ENCODE results near the gene PCED1B.
"Not testable (repeated sequence)": the region's sequence is repeated elsewhere in the genome, so short reads cannot be mapped to it uniquely, and the experiment has no call there.

The PCED1B gene

DNA sequence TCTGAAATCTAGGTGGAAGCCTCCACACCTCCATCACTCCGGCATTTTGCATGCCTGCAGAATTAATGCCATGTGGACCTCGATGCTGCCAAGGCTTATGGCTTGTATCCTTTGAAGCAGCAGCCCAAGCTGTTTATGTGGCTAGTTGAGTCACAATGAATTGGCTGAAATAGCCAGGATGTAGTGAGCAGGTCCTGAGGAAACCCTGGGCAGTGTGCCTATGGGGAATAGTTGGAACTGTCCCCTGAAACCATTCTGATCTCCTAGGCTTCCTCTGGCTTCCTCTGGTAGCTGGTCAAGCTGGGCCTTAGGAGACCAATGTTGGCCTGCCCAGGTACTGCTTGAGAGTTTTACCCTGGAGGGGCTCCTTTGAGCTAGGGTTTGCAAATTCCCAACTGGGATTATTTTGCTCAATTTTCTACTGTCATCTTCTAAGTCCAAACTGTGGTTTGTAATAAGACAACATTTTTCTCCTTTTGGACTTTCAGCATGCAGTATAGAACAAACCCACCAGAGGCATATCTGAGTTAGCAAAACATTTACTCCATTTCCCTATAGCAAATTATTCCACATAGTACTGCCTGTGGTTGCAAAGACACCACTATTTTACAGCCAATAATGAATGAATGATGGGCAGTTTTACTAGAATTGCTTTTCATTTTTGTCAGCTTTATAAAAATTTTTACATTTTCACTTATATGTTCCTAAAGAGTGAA is 85.5 kb downstream of the PCED1B start:
- DNase-seq (ENCODE audit: low spot score): no peak

DNA sequence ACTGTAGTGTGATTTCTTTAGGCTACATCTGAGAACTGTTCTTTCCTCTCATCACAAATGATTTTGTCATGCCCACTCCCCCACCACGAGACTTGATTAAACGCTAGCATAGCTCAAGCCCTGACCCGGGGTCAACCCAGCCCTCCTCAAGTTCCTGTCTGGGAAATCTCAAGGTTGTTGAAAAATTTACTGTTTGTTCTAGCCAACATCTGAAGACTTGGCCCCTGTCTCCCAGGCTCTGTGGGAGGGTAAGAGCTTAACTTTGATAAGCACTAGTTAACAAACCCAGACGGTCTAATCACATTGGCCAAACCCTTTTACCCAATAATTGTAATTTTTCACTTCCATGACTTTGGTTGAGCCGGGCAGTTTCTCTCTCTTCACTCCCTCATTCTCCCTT is 86.5 kb downstream of the PCED1B start:
- no peak for DNase-seq (ENCODE audit: low spot score)

GRCh38 chr12:47166365-47166764 is 86.9 kb downstream of the PCED1B start:
- no peak for DNase-seq (ENCODE audit: low spot score)

- DNase-seq (ENCODE audit: low spot score): not testable (repeated sequence)
Measured at GRCh38 chr12:47170281-47170680, 90.9 kb downstream of the PCED1B start.

DNA sequence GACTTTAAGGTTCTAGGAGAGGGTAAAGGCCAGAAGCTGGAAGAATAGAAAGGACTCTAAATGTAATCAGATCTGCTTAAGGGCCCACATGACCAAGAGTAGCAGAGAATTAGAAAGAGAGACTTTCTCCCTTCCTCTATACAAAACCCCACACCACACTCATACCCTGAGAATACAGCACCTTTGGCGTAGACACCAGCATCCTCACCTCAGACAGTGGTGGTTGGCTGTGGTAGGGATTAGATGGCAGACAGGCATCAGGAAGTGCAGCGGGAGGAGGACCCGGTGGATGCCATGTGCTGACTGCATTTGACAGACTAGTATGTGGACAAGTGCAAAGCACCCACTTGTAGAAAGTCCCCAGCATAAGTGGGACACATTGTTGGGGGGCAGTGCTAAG is 98.6 kb downstream of the PCED1B start:
- no peak for DNase-seq (ENCODE audit: low spot score)

DNA sequence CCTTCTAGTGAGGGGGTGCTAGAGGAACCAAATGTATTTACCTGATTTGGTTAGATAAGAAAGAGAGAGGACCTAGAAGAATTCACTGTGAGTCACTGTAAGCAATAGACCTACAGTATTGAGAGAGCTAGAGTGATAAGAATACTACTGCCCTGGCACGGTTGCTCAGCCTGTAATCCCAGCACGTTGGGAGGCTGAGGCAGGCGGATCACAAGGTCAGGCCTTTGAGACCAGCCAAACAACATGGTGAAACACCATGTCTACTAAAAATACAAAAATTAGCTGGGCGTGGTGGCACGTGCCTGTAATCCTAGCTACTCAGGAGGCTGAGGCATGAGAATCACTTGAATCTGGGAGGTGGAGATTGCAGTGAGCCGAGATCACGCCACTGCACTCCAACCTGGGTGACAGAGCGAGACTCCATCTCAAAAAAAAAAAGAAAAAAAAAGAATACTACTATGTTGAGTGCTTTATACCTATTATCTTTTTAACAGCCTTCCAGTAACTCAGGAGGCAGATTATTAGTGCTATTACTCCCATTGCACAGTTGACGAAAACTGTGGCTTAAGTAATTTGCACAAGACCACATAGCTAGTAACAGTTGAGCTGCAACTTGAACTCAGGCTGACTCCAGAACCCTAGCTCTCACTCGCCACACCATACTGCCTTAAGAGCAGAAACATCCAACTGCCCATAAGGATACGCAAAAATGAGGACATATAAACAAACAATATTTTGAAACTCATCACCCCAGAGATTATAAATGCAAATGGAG is 102.9 kb downstream of the PCED1B start:
- not testable (repeated sequence) for DNase-seq (ENCODE audit: low spot score)

- no peak for DNase-seq (ENCODE audit: low spot score)
Measured at GRCh38 chr12:47184229-47184628, 104.8 kb downstream of the PCED1B start.

GRCh38 chr12:47184813-47185212 is 105.4 kb downstream of the PCED1B start:
- no peak for DNase-seq (ENCODE audit: low spot score)

- DNase-seq (ENCODE audit: low spot score): no peak
Measured at GRCh38 chr12:47186246-47186645, 106.8 kb downstream of the PCED1B start.

- DNase-seq (ENCODE audit: low spot score): no peak
Measured at GRCh38 chr12:47188576-47189441, 109.4 kb downstream of the PCED1B start.

DNA sequence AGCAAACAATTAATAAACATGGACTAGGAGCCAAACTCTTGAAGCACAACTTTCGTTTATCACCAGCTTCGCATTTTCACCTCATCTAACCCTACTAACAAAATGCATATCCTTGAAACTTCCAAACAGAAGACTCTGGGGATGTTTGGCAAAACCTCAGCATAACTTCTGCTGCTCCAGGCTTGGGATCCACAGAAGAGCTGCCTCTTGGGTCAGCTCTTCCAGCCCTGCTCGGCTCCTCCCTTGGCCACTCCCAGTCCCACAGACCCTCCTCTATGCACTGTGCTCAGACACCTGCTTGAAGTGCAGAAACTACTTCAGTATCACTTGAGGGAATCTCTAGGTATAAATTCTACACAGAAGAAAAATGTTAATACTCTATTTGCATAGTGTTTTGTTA is 110.3 kb downstream of the PCED1B start:
- no peak for DNase-seq (ENCODE audit: low spot score)

- no peak for DNase-seq (ENCODE audit: low spot score)
Measured at GRCh38 chr12:47190271-47190750, 110.9 kb downstream of the PCED1B start.

GRCh38 chr12:47190905-47191304 is 111.5 kb downstream of the PCED1B start:
- no peak for DNase-seq (ENCODE audit: low spot score)

DNA sequence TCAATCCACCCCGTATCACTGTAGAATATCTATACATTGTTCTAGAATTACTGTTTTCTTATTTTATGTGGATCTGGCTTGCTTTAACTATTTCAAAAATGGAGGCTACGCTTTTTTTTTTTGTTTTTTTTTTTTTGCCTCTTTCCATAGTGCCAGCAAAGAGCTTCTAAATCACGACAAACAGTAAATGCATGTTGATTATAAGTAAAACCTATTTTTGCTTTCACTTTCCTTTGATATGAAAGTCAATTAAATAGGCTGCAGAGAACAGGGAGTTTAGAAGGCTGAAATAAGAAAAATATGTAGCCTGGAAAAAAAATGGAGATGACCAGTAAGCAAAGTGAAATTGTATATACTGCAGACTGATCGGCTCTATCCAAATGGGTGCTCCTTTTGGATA is 112.6 kb downstream of the PCED1B start:
- DNase-seq (ENCODE audit: low spot score): no peak

DNA sequence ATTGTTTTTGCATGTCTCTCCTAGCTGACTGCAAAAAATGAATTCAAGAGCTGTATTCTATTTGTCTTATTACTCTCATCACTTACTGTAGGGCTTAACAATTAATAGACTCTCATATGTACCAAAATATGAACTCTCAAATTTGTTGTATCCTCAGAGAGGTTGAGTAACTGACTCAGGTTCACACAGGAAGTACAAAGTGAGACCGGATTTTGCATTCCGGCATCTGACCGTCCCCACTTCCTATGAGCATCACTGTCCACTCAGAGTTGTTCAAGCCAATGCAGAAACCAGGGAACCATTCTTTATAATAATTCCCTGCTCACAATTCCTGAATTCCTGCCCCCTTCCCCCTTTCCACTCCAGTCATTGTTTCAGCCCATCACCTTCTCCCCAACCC is 113.6 kb downstream of the PCED1B start:
- DNase-seq (ENCODE audit: low spot score): no peak

DNA sequence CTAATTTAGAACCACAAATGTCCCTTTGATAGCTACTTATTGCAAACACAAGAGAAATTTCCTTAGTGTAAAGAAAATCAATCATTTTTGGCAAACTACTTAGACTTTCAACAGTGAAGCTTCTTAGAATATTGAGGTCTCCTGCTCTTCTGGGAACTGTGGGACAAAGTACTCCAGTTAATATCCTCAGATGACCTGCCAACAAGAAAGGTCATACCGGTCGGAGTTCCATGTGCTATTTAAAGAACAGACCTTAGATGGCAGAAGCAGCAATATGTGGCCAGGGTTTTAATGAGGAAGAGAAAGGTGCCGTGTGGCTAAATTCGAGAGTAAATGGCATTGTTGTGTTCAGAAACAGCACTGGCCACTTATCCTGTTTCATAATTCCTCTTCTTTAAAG is 115.1 kb downstream of the PCED1B start:
- DNase-seq (ENCODE audit: low spot score): no peak

- no peak for DNase-seq (ENCODE audit: low spot score)
Measured at GRCh38 chr12:47200446-47200845, 121.0 kb downstream of the PCED1B start.

DNA sequence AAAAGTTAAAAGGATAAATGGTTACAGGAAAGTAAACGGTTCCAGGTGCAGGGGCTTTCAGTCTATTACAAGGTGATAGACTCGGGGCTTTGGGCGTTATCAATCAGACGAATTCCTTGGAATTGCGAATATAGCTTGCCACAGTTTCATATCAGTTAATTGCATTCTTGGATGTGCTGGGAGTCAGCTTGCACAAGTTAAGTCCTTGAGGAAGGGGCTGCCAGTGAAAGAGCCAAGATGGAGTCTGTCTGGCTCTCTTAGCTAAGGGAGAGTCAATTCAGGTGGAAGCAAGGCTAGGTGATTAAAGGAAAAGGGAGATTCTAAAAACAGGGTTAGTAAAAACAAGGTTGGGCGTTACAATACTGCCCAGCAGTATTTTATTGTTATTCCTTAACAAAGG is 121.8 kb downstream of the PCED1B start:
- not testable (repeated sequence) for DNase-seq (ENCODE audit: low spot score)

- DNase-seq (ENCODE audit: low spot score): no peak
Measured at GRCh38 chr12:47202176-47202575, 122.8 kb downstream of the PCED1B start.

DNA sequence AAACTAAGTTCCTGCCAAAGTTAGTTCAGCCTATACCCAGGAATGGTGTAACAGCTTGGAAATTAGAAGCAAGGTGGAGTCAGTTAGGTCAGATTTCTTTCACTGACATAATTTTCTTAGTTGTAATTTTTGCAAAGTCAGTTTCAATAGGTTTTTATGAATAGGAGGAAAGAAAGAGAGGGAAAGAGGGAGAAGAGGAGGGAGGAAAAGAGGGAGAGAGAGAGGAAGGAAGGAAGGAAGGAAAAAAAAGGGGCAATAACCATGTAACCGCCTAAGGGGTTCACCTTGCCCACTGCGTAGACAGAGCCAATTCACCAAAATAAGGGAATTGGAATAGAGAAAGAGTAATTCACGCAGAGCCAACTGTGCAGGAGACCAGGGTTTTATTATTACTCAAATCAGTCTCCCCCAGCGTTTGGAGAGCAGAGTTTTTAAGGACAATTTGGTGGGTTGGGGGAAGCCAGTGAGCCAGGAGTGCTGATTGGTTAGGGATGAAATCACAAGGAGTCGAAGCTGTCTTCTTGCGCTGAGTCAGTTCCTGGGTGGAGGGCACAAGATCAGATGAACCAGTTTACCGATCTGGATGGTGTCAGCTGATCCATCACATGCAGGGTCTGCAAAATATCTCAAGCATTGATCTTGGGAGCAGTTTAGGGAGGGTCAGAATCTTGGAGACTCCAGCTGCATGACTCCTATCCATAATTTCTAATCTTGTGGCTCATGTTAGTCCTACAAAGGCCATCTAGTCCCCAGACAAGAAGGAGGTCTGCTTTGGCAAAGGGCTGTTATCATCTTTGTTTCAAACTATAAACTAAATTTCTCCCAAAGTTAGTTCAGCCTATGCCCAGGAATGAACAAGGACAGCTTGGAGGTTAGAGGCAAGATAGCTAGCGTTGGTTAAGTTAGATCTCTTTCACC is 126.4 kb downstream of the PCED1B start:
- DNase-seq (ENCODE audit: low spot score): no peak

All from D341Med (cell line).